ENCODE measurements around the gene PNMT.

DNA sequence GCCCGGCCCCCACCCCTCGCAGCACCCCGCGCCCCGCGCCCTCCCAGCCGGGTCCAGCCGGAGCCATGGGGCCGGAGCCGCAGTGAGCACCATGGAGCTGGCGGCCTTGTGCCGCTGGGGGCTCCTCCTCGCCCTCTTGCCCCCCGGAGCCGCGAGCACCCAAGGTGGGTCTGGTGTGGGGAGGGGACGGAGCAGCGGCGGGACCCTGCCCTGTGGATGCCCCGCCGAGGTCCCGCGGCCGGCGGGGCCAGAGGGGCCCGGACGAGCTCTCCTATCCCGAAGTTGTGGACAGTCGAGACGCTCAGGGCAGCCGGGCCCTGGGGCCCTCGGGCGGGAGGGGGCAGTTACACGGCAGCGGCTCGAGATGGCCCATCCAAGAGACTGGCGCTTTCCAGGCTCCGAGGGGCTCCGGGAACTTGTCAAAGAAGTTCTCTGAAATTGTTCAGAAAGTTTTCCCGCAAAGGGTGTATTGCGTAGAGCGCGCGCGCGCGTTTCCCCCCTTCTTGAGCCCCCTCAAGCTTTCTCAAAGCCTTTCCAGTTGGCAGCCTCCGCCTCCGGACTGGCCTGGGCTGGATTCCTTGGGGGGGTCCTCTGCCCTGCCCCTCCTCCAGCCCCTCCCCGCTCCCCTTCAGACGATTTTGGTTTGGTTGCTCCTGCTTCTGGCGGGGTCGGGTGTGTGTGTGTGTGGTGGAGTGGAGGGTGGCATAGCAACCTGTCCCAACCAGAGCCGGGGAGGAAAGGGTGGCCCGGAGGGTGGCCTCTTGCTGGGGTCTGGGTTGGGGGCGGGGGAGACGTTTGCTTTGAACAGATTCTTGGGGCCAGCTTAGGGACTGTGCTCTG is 32.1 kb downstream of the PNMT start:
- no peak for TF ChIP-seq ZBTB21 (CRISPR knock-in tag; IDR thresholded peaks at IDR 0.05)
- TF ChIP-seq, protein P1, sequence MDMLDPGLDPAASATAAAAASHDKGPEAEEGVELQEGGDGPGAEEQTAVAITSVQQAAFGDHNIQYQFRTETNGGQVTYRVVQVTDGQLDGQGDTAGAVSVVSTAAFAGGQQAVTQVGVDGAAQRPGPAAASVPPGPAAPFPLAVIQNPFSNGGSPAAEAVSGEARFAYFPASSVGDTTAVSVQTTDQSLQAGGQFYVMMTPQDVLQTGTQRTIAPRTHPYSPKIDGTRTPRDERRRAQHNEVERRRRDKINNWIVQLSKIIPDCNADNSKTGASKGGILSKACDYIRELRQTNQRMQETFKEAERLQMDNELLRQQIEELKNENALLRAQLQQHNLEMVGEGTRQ (IDR thresholded peaks at IDR 0.05; ENCODE audit: low read depth, low read length): no peak
- TF ChIP-seq, protein P1 (CRISPR knock-in tag; IDR thresholded peaks at IDR 0.05; ENCODE audit: borderline replicate concordance): no peak
- TF ChIP-seq ZNF776 (CRISPR knock-in tag; IDR thresholded peaks at IDR 0.05): 0 out of 2 replicates have a peak, but pooled peaks have one; percentile 59
- no peak for TF ChIP-seq ZMYM3 (CRISPR knock-in tag; IDR thresholded peaks at IDR 0.05)
- TF ChIP-seq POLR2A (IDR thresholded peaks at IDR 0.05; ENCODE audit: insufficient read depth in 1 of 2, low read depth in 2 of 2, low read length in 2 of 2): no peak
- TF ChIP-seq GMEB1 (CRISPR knock-in tag; IDR thresholded peaks at IDR 0.05; ENCODE audit: borderline replicate concordance): no peak
- TF ChIP-seq E2F1 (CRISPR knock-in tag; IDR thresholded peaks at IDR 0.05): no peak
- no peak for TF ChIP-seq POLR2AphosphoS5 (IDR thresholded peaks at IDR 0.05; ENCODE audit: low read depth, low read length)
- TF ChIP-seq, protein P2, sequence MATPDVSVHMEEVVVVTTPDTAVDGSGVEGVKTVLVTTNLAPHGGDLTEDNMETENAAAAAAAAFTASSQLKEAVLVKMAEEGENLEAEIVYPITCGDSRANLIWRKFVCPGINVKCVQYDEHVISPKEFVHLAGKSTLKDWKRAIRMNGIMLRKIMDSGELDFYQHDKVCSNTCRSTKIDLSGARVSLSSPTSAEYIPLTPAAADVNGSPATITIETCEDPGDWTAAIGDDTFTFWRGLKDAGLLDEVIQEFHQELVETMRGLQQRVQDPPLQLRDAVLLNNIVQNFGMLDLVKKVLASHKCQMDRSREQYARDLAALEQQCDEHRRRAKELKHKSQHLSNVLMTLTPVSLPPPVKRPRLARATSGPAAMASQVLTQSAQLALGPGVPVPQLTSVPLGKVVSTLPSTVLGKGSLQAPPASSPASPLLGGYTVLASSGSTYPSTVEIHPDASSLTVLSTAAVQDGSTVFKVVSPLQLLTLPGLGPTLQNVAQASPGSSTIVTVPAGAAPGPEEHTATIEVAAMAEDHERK (CRISPR knock-in tag; IDR thresholded peaks at IDR 0.05; ENCODE audit: low read depth): no peak
- TF ChIP-seq CEBPB (IDR thresholded peaks at IDR 0.05; ENCODE audit: borderline replicate concordance, low read depth, low read length): no peak
- TF ChIP-seq HNF4G (IDR thresholded peaks at IDR 0.05; ENCODE audit: borderline replicate concordance, low read depth, low read length): no peak
- no peak for TF ChIP-seq HNF4G (CRISPR knock-in tag; IDR thresholded peaks at IDR 0.05; ENCODE audit: borderline replicate concordance, low read depth)
- no peak for TF ChIP-seq DPF2 (CRISPR knock-in tag; IDR thresholded peaks at IDR 0.05; ENCODE audit: borderline replicate concordance, low read depth)
- no peak for TF ChIP-seq HIC2 (CRISPR knock-in tag; IDR thresholded peaks at IDR 0.05; ENCODE audit: low read depth)
